Uterus (tissue), 2 donors: ENCODE results near the gene CDC42.

Experiments
- CTCF ChIP-seq, 4 experiments: fragments of 200-600 bp in 2 of 4; fragments of 450-650 bp in 2 of 4; sonication (generic) in 2 of 4; IDR thresholded peaks; one replicate each; pipeline ENCODE4 v1.5.1; 2016 to 2019; ENCODE audit warnings: antibody characterized with exemption in 4 of 4, mild to moderate bottlenecking in 2 of 4, moderate library complexity in 1 of 4
- POLR2A ChIP-seq, 2 donors: fragments of 450-650 bp; IDR thresholded peaks; one replicate each; pipeline ENCODE4 v1.6.1; 2016; ENCODE audit warnings: antibody characterized with exemption in 2 of 2, mild to moderate bottlenecking in 1 of 2, moderate library complexity in 1 of 2

DNA sequence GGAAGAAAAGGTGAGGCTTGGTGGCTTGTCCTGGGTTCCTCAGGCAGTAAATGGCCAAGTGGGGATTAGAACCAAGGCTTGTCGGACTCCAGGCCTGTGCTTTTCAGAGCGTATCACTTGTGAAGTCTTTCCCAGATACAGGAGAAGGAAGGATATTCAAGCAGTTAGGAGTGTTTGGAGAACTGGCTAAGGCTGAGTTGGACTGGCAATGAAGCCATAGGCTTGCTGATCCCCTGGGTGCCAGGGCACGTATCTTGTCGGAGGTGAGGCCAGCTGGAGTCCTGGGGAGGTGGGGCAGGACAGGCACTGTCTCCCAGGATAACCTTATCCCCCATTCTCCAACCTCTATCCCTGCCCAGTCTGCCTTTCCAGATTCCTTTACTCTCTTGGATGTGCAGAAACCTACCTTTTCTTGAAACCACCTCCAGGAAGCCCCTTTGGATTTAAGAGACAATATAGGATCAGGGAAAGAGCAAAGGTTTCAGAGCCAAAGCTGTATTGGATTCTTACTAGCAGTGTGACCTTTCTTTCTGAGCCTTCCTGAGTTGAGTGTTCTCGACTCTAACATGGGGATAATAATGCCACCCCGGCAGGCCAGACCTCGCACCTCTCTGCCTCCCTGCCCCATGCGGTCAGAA, 72.2 kb downstream of the CDC42 start:
- TF ChIP-seq CTCF (IDR thresholded peaks at IDR 0.05) (no peak), POLR2A (IDR thresholded peaks at IDR 0.05) (no peak)
